Measurements from ENCODE around the gene HSPA12A.

The HSPA12A gene

GRCh38 chr10:116657863-116658551, 84.4 kb downstream of the HSPA12A start:
- ChIA-PET POLR2A (no interaction called here), CTCF (interaction anchor here (1.1 to 1.6 kb wide), 2 partner anchors 24 to 130 kb away, joined by 3 to 6 read pairs; no protein-coding TSS in a partner anchor)

GRCh38 chr10:116656044-116656443, 86.3 kb downstream of the HSPA12A start:
- CTCF ChIA-PET = interaction anchor here (0.8 to 1.4 kb wide), 3 partner anchors 26 to 561 kb away, joined by 3 to 4 read pairs (median 3); no protein-coding TSS in a partner anchor
- POLR2A ChIA-PET = no interaction called here

More at GRCh38 chr10:116657863-116658551, 84.4 kb downstream of the HSPA12A start:
- no peak for TF ChIP-seq CTCF (IDR thresholded peaks at IDR 0.05; ENCODE audit: insufficient read depth, low read length, missing control alignments)
- no peak overlapping the region for H3K4me3 ChIP-seq (ENCODE audit: low read depth, low read length)
- no peak for DNase-seq (ENCODE audit: low read depth, low spot score)

GRCh38 chr10:116655568-116655967, 86.8 kb downstream of the HSPA12A start:
- no peak for TF ChIP-seq CTCF (IDR thresholded peaks at IDR 0.05; ENCODE audit: insufficient read depth, low read length, missing control alignments)
- ChIA-PET POLR2A (no interaction called here), CTCF (interaction anchor here (0.9 to 1.4 kb wide), 2 partner anchors 26 to 518 kb away, joined by 3 read pairs; no protein-coding TSS in a partner anchor)
- H3K4me3 ChIP-seq (ENCODE audit: low read depth, low read length) = no peak overlapping the region
- no peak for DNase-seq (ENCODE audit: low read depth, low spot score)

More at GRCh38 chr10:116656044-116656443, 86.3 kb downstream of the HSPA12A start:
- TF ChIP-seq CTCF (IDR thresholded peaks at IDR 0.05; ENCODE audit: insufficient read depth, low read length, missing control alignments) = no peak
- no peak for DNase-seq (ENCODE audit: low read depth, low spot score)
- H3K4me3 ChIP-seq (ENCODE audit: low read depth, low read length) = no peak overlapping the region

- DNase-seq (ENCODE audit: low read depth, low spot score) = no peak
- no peak overlapping the region for H3K4me3 ChIP-seq (ENCODE audit: low read depth, low read length)
- TF ChIP-seq CTCF (IDR thresholded peaks at IDR 0.05; ENCODE audit: insufficient read depth, low read length, missing control alignments) = no peak
- POLR2A ChIA-PET = no interaction called here
- CTCF ChIA-PET = interaction anchor here (1.4 kb wide), 1 partner anchor 27 kb away, joined by 3 read pairs; no protein-coding TSS in a partner anchor
Measured at GRCh38 chr10:116654816-116655215, 87.5 kb downstream of the HSPA12A start.

- TF ChIP-seq CTCF (IDR thresholded peaks at IDR 0.05; ENCODE audit: insufficient read depth, low read length, missing control alignments) = no peak
- CTCF ChIA-PET = no interaction called here
Measured at GRCh38 chr10:116653885-116654284, 88.5 kb downstream of the HSPA12A start.

GRCh38 chr10:116648903-116649302, 93.5 kb downstream of the HSPA12A start:
- DNase-seq (ENCODE audit: low read depth, low spot score) = no peak
- ChIA-PET POLR2A (no interaction called here), CTCF (no interaction called here)
- no peak overlapping the region for H3K4me3 ChIP-seq (ENCODE audit: low read depth, low read length)
- no peak for TF ChIP-seq CTCF (IDR thresholded peaks at IDR 0.05; ENCODE audit: insufficient read depth, low read length, missing control alignments)

More at GRCh38 chr10:116653885-116654284, 88.5 kb downstream of the HSPA12A start:
- no peak for DNase-seq (ENCODE audit: low read depth, low spot score)
- no peak overlapping the region for H3K4me3 ChIP-seq (ENCODE audit: low read depth, low read length)
- POLR2A ChIA-PET = no interaction called here

All from AG04449 (cell line).